ENCODE data around the gene POLRMT.
"Not testable (repeated sequence)": the region's sequence is repeated elsewhere in the genome, so short reads cannot be mapped to it uniquely, and the experiment has no call there.

The POLRMT gene

GRCh38 chr19:607301-608154 is 25.8 kb downstream of the POLRMT start:
- Histone ChIP-seq H3K36me3 (ENCODE audit: control insufficient read depth, insufficient read depth, low read length) (no peaks in the 10 kb centered on the region), H3K9ac (ENCODE audit: low read length) (no peak overlapping the region), H3K27me3 (ENCODE audit: control insufficient read depth, insufficient read depth, low read length) (no peaks in the 10 kb centered on the region), H3K27ac (ENCODE audit: low read depth, low read length) (no peak overlapping the region), H3K4me3 (ENCODE audit: low read length) (no peak overlapping the region), H3K4me1 (ENCODE audit: control insufficient read depth, insufficient read depth, low read length) (no peaks in the 10 kb centered on the region)

GRCh38 chr19:605061-605971 is 28.0 kb downstream of the POLRMT start:
- not testable (repeated sequence) for H3K36me3 ChIP-seq (ENCODE audit: control insufficient read depth, insufficient read depth, low read length); H3K4me1 ChIP-seq (ENCODE audit: control insufficient read depth, insufficient read depth, low read length); H3K27me3 ChIP-seq (ENCODE audit: control insufficient read depth, insufficient read depth, low read length); H3K4me3 ChIP-seq (ENCODE audit: low read length); H3K9ac ChIP-seq (ENCODE audit: low read length); H3K27ac ChIP-seq (ENCODE audit: low read depth, low read length)

GRCh38 chr19:604355-604754 is 29.0 kb downstream of the POLRMT start:
- no peaks in the 10 kb centered on the region for H3K27me3 ChIP-seq (ENCODE audit: control insufficient read depth, insufficient read depth, low read length)
- H3K36me3 ChIP-seq (ENCODE audit: control insufficient read depth, insufficient read depth, low read length), result no peaks in the 10 kb centered on the region
- H3K27ac ChIP-seq (ENCODE audit: low read depth, low read length), result no peak overlapping the region
- H3K4me3 ChIP-seq (ENCODE audit: low read length), result no peak overlapping the region
- H3K4me1 ChIP-seq (ENCODE audit: control insufficient read depth, insufficient read depth, low read length), result no peaks in the 10 kb centered on the region
- no peak overlapping the region for H3K9ac ChIP-seq (ENCODE audit: low read length)

GRCh38 chr19:603779-604178 is 29.6 kb downstream of the POLRMT start:
- not testable (repeated sequence) for H3K4me3 ChIP-seq (ENCODE audit: low read length); H3K9ac ChIP-seq (ENCODE audit: low read length); H3K27me3 ChIP-seq (ENCODE audit: control insufficient read depth, insufficient read depth, low read length); H3K36me3 ChIP-seq (ENCODE audit: control insufficient read depth, insufficient read depth, low read length); H3K27ac ChIP-seq (ENCODE audit: low read depth, low read length); H3K4me1 ChIP-seq (ENCODE audit: control insufficient read depth, insufficient read depth, low read length)

GRCh38 chr19:603302-603639 is 30.1 kb downstream of the POLRMT start:
- not testable (repeated sequence) for H3K9ac ChIP-seq (ENCODE audit: low read length); H3K4me1 ChIP-seq (ENCODE audit: control insufficient read depth, insufficient read depth, low read length); H3K36me3 ChIP-seq (ENCODE audit: control insufficient read depth, insufficient read depth, low read length); H3K27me3 ChIP-seq (ENCODE audit: control insufficient read depth, insufficient read depth, low read length); H3K4me3 ChIP-seq (ENCODE audit: low read length); H3K27ac ChIP-seq (ENCODE audit: low read depth, low read length)

- Histone ChIP-seq H3K36me3 (ENCODE audit: control insufficient read depth, insufficient read depth, low read length) (no peaks in the 10 kb centered on the region), H3K9ac (ENCODE audit: low read length) (no peak overlapping the region), H3K4me3 (ENCODE audit: low read length) (no peak overlapping the region), H3K27ac (ENCODE audit: low read depth, low read length) (no peak overlapping the region), H3K27me3 (ENCODE audit: control insufficient read depth, insufficient read depth, low read length) (no peaks in the 10 kb centered on the region), H3K4me1 (ENCODE audit: control insufficient read depth, insufficient read depth, low read length) (no peaks in the 10 kb centered on the region)
Observed at GRCh38 chr19:602391-603301, 30.7 kb downstream of the POLRMT start.

- no peak overlapping the region for H3K9ac ChIP-seq (ENCODE audit: low read length)
- H3K4me3 ChIP-seq (ENCODE audit: low read length), result no peak overlapping the region
- no peaks in the 10 kb centered on the region for H3K4me1 ChIP-seq (ENCODE audit: control insufficient read depth, insufficient read depth, low read length)
- H3K27me3 ChIP-seq (ENCODE audit: control insufficient read depth, insufficient read depth, low read length), result no peaks in the 10 kb centered on the region
- H3K27ac ChIP-seq (ENCODE audit: low read depth, low read length), result no peak overlapping the region
- H3K36me3 ChIP-seq (ENCODE audit: control insufficient read depth, insufficient read depth, low read length), result no peaks in the 10 kb centered on the region
Observed at GRCh38 chr19:601790-602189, 31.5 kb downstream of the POLRMT start.

- Histone ChIP-seq H3K27ac (ENCODE audit: low read depth, low read length) (no peak overlapping the region), H3K9ac (ENCODE audit: low read length) (no peak overlapping the region), H3K27me3 (ENCODE audit: control insufficient read depth, insufficient read depth, low read length) (no peaks in the 10 kb centered on the region), H3K4me3 (ENCODE audit: low read length) (no peak overlapping the region), H3K36me3 (ENCODE audit: control insufficient read depth, insufficient read depth, low read length) (no peaks in the 10 kb centered on the region), H3K4me1 (ENCODE audit: control insufficient read depth, insufficient read depth, low read length) (no peaks in the 10 kb centered on the region)
Observed at GRCh38 chr19:601310-601709, 32.0 kb downstream of the POLRMT start.

- Histone ChIP-seq H3K4me3 (ENCODE audit: low read length) (no peak overlapping the region), H3K27ac (ENCODE audit: low read depth, low read length) (no peak overlapping the region), H3K36me3 (ENCODE audit: control insufficient read depth, insufficient read depth, low read length) (no peaks in the 10 kb centered on the region), H3K4me1 (ENCODE audit: control insufficient read depth, insufficient read depth, low read length) (no peaks in the 10 kb centered on the region), H3K9ac (ENCODE audit: low read length) (no peak overlapping the region), H3K27me3 (ENCODE audit: control insufficient read depth, insufficient read depth, low read length) (no peaks in the 10 kb centered on the region)
Observed at GRCh38 chr19:597406-598315, 35.7 kb downstream of the POLRMT start.

GRCh38 chr19:596263-596655 is 37.1 kb downstream of the POLRMT start:
- Histone ChIP-seq H3K27ac (ENCODE audit: low read depth, low read length) (no peak overlapping the region), H3K4me1 (ENCODE audit: control insufficient read depth, insufficient read depth, low read length) (no peaks in the 10 kb centered on the region), H3K36me3 (ENCODE audit: control insufficient read depth, insufficient read depth, low read length) (no peaks in the 10 kb centered on the region), H3K27me3 (ENCODE audit: control insufficient read depth, insufficient read depth, low read length) (peaks cover 9% of the 10 kb centered on the region), H3K9ac (ENCODE audit: low read length) (no peak overlapping the region), H3K4me3 (ENCODE audit: low read length) (no peak overlapping the region)

- peaks cover 14% of the 10 kb centered on the region for H3K27me3 ChIP-seq (ENCODE audit: control insufficient read depth, insufficient read depth, low read length)
- H3K36me3 ChIP-seq (ENCODE audit: control insufficient read depth, insufficient read depth, low read length), result no peaks in the 10 kb centered on the region
- no peak overlapping the region for H3K9ac ChIP-seq (ENCODE audit: low read length)
- H3K4me3 ChIP-seq (ENCODE audit: low read length), result no peak overlapping the region
- no peak overlapping the region for H3K27ac ChIP-seq (ENCODE audit: low read depth, low read length)
- H3K4me1 ChIP-seq (ENCODE audit: control insufficient read depth, insufficient read depth, low read length), result no peaks in the 10 kb centered on the region
Observed at GRCh38 chr19:595326-596262, 37.7 kb downstream of the POLRMT start.

Data from rectal smooth muscle tissue (tissue), 1 donor.